Psoas muscle (tissue), 8 donors: ENCODE results near the gene GSTM5. TPM values are rescaled to one million over a fixed set of nuclear protein-coding genes. Genes with fewer than 3 reads are reported as not detected.
A peak's percentile ranks its signal among the peaks of the same experiment; 100 is the strongest.
"Not testable (repeated sequence)": the region's sequence is repeated elsewhere in the genome, so short reads cannot be mapped to it uniquely, and the experiment has no call there.

ENCODE experiments used
- ATAC-seq, 4 donors: fragments of 200-7000 bp; cut with Tn5 transposase; one replicate each; pipeline ENCODE4 v1.9.1; 2020; ENCODE audit warnings: moderate library complexity in 3 of 4, mild to moderate bottlenecking in 2 of 4
- DNase-seq, 2 donors: peaks; one replicate each; pipeline ENCODE4 v3.0.0-alpha.2; 2020
- H3K27ac ChIP-seq: fragments of 200-600 bp; one replicate; pipeline ENCODE4 v1.8.0; 2022
- H3K27me3 ChIP-seq, 3 donors: fragments of 200-600 bp in 1 of 3; one replicate each; pipeline versions ENCODE4 v1.6.1 to v1.8.0; 2013 to 2022; ENCODE audit warnings: low read length in 2 of 3, mild to moderate bottlenecking in 2 of 3, moderate library complexity in 1 of 3; ENCODE audit not compliant: insufficient read depth in 3 of 3
- H3K36me3 ChIP-seq, 2 donors: fragments of 200-600 bp in 1 of 2; one replicate each; pipeline versions ENCODE4 v1.6.1 to v1.8.0; 2013 to 2022; ENCODE audit warnings: low read depth in 1 of 2, mild to moderate bottlenecking in 1 of 2, moderate library complexity in 1 of 2; ENCODE audit not compliant: insufficient read depth in 1 of 2
- H3K4me1 ChIP-seq: fragments of 200-600 bp; one replicate; pipeline ENCODE4 v1.8.0; 2022
- H3K4me3 ChIP-seq: fragments of 200-600 bp; one replicate; pipeline ENCODE4 v1.8.0; 2022; ENCODE audit warnings: mild to moderate bottlenecking
- H3K9me3 ChIP-seq: fragments of 200-600 bp; one replicate; pipeline ENCODE4 v1.8.0; 2022
- CTCF ChIP-seq: fragments of 200-600 bp; IDR thresholded peaks from one replicate; pipeline ENCODE4 v1.8.0; 2022; ENCODE audit warnings: antibody characterized with exemption
- whole genome bisulfite sequencing, 3 donors: extraction: QIAGEN DNeasy Blood & Tissue Kit; methylation state at CpG; one replicate each; pipeline versions ENCODE4 v1.1.6 to v1.1.7; 2013; 5-methylcytosine and 5-hydroxymethylcytosine counted together
- intact Hi-C, 2 donors: fragments of 100-400 bp; cut with DNase I; formaldehyde crosslinking; loops; one replicate each; pipeline versions ENCODE4 v1.11.0 to v1.14.2; 2022
- polyA plus RNA-seq, 3 donors: library from polyadenylated mRNA; stranded (reverse); fragments of 200-250 nt; gene quantifications; one replicate each; pipeline ENCODE4 v1.2.3, GENCODE V29; 2013
- total RNA-seq, 4 donors: library from RNA; stranded (reverse); fragmentation: NEBNext Ultra II Directional in 2 of 4; extraction: Animal tissue kit (Norgen Biotek cat#: 25700) in 2 of 4; gene quantifications; one replicate each; pipeline versions ENCODE4 v1.2.1 to v1.2.4, GENCODE V29; 2021 to 2023
- donor health status: healthy with polysubstance abuse.
- donor health status: DM: no; HTN: no; CAD: no; lungs with moderate emphysema.
- donor health status: Bipolar disorder and iron deficiency.
- donor health status: healthy.
- donor health status: DM: yes; HTN: yes; CAD: no.
- donor health status: DM: no; HTN: no; CAD: no.
- donor health status: DM: no; HTN: no; CAD: no.
- donor health status: DM: yes; HTN: yes; CAD: no.

The GSTM5 gene
- total and polyA plus RNA-seq, 7 donors, result 0.53 to 5.0 (median 1.1) TPM

GRCh38 chr1:109691759-109692158, 20.3 kb upstream of the GSTM5 start:
- Histone ChIP-seq H3K9me3 (no peaks in the 10 kb centered on the region), H3K27ac (peak overlapping the region; percentile 41), H3K36me3 (peaks cover 0 to 16% of the 10 kb centered on the region in 2 donors), H3K27me3 (no peaks in the 10 kb centered on the region), H3K4me1 (peaks cover 39% of the 10 kb centered on the region), H3K4me3 (no peak overlapping the region)
- no peak for TF ChIP-seq CTCF
- intact Hi-C loops, result no loop called here
- DNase-seq (no peak), ATAC-seq (no peak)
- WGBS, 3 donors, result 21 to 23% methylated on average over 6 of the region's 6 CpGs; no CpG with 5 or more reads in 1 of the 3 donors

DNA sequence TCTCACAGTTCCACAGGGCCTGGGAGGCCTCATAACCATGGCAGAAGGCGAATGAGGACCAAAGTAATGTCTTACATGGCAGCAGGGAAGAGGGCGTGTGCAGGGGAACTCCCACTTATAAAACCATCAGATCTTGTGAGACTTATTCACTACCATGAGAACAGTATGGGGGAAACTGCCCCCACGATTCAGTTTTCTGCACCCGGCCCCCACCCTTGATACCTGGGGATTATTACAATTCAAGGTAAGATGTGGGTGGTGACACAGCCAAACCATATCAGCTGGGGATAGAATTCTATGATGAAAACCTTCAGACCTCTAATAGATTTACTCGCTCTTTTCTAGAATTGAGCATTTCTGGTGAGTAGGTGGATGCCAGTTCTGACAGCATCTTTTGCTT, 17.7 kb upstream of the GSTM5 start:
- DNase-seq, H3K4me3 ChIP-seq, ATAC-seq, H3K9me3 ChIP-seq, intact Hi-C loops, H3K27me3 ChIP-seq: not testable (repeated sequence)
- Histone ChIP-seq H3K4me1 (peaks cover 26% of the 10 kb centered on the region), H3K36me3 (peaks cover 0 to 14% of the 10 kb centered on the region in 2 donors), H3K27ac (peak overlapping the region; percentile 58)
- 91% methylated on average over 5 of the region's 5 CpGs; no CpG with 5 or more reads in 1 of the 3 donors for WGBS, 3 donors

DNA sequence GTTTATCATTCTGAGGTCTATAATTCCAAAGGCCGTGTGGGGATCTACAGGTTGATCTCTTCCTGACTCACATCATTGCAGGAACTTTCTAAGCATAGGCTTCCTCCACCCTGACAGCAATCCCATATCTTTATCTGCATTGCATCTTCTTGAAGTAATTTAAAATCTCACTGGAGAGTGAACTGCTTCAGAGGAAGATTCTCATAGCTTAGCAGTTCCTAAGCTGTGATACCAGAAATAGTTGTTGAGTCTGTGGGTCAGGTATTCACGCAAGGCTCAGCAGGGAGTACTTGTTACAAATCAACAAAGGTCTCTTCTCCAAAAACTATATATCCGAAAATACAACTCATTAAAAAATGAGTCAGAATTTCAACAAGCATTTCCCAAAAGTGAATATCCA, 16.9 kb upstream of the GSTM5 start:
- WGBS, 3 donors, result 41 to 56% methylated on average over 3 of the region's 3 CpGs; no CpG with 5 or more reads in 1 of the 3 donors
- Histone ChIP-seq H3K27ac (peak overlapping the region; percentile 58), H3K4me1 (peaks cover 20% of the 10 kb centered on the region), H3K36me3 (peaks cover 0 to 11% of the 10 kb centered on the region in 2 donors)
- H3K9me3 ChIP-seq, DNase-seq, H3K27me3 ChIP-seq, intact Hi-C loops, H3K4me3 ChIP-seq: not testable (repeated sequence)
- peak in 2 of 4 donors; percentile 75 to 77 for ATAC-seq

- intact Hi-C loops, result no loop called here
- Histone ChIP-seq H3K9me3 (no peaks in the 10 kb centered on the region), H3K4me1 (peaks cover 11% of the 10 kb centered on the region), H3K4me3 (no peak overlapping the region), H3K36me3 (no peaks in the 10 kb centered on the region), H3K27ac (no peak overlapping the region), H3K27me3 (no peaks in the 10 kb centered on the region)
- no peak for DNase-seq
- 86 to 90% methylated on average over 4 of the region's 4 CpGs; no CpG with 5 or more reads in 1 of the 3 donors for WGBS, 3 donors
- TF ChIP-seq CTCF, result no peak
- no peak for ATAC-seq
Observed at GRCh38 chr1:109697066-109697465, 15.0 kb upstream of the GSTM5 start.

- H3K4me3 ChIP-seq, H3K27ac ChIP-seq, DNase-seq, intact Hi-C loops, ATAC-seq, H3K27me3 ChIP-seq, H3K9me3 ChIP-seq, H3K36me3 ChIP-seq: not testable (repeated sequence)
- WGBS, 3 donors, result 94 to 100% methylated on average over 4 of the region's 4 CpGs; no CpG with 5 or more reads in 1 of the 3 donors
- peaks cover 10% of the 10 kb centered on the region for H3K4me1 ChIP-seq
Observed at GRCh38 chr1:109697861-109698260, 14.2 kb upstream of the GSTM5 start.

GRCh38 chr1:109702940-109703339, 9.1 kb upstream of the GSTM5 start:
- H3K4me1 ChIP-seq, H3K27me3 ChIP-seq, H3K4me3 ChIP-seq, DNase-seq, H3K36me3 ChIP-seq, H3K9me3 ChIP-seq, ATAC-seq, H3K27ac ChIP-seq: not testable (repeated sequence)
- WGBS, 3 donors, result 95 to 99% (median 97%) methylated on average over 3 of the region's 3 CpGs
- intact Hi-C loops, result loop anchor here in 1 of 2 donors (10.0 kb wide), 1 partner anchor 62 kb away; the partner anchor contains the start of gene EPS8L3

DNA sequence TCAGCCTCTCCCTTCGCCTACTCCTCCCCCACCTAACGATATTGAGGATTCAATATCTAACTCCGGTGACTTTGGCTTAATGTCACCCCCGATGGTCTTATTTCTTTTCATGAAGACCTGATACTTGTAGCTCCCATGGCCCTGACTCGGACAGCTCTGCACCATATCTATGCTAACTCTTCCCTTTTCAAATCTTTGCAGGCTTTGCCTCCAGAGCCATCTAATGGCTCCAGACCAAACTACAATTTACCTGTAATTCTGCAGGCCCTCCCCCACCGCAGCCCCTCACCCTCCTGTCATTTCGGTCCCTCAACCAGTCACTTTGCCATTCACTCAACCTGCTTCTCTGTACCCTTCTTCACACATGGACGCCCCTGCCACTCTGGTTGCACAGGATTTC, 7.9 kb upstream of the GSTM5 start:
- no peaks in the 10 kb centered on the region for H3K27me3 ChIP-seq
- DNase-seq (no peak), ATAC-seq (peak in 1 of 4 donors; percentile 58)
- no peak overlapping the region for H3K4me3 ChIP-seq
- H3K36me3 ChIP-seq, result no peaks in the 10 kb centered on the region
- H3K4me1 ChIP-seq, result no peaks in the 10 kb centered on the region
- intact Hi-C loops, result loop anchor here in 1 of 2 donors (10.0 kb wide), 1 partner anchor 61 kb away; the partner anchor contains the start of gene EPS8L3
- WGBS, 3 donors, result 73 to 86% (median 81%) methylated on average over 8 of the region's 8 CpGs
- TF ChIP-seq CTCF, result no peak
- no peaks in the 10 kb centered on the region for H3K9me3 ChIP-seq
- H3K27ac ChIP-seq, result no peak overlapping the region
